ENCODE measurements around the gene TMUB1. TPM values are rescaled to one million over a fixed set of nuclear protein-coding genes. Genes with fewer than 3 reads are reported as not detected.

TMUB1 gene
- total RNA-seq, 2 donors from 2014 or later, result 25.7 to 35.2 TPM

- Histone ChIP-seq H3K27me3 (replicated peaks; ENCODE audit: insufficient read depth) (no peaks in the 10 kb centered on the region), H3K4me3 (no peak overlapping the region), H3K9me3 (no peaks in the 10 kb centered on the region), H3K27ac (no peak overlapping the region), H3K4me1 (ENCODE audit: control insufficient read depth in 1 of 2, low read depth in 2 of 2) (peaks cover 13 to 21% of the 10 kb centered on the region in 2 donors), H3K36me3 (peaks cover 54% of the 10 kb centered on the region)
- TF ChIP-seq, protein P1, sequence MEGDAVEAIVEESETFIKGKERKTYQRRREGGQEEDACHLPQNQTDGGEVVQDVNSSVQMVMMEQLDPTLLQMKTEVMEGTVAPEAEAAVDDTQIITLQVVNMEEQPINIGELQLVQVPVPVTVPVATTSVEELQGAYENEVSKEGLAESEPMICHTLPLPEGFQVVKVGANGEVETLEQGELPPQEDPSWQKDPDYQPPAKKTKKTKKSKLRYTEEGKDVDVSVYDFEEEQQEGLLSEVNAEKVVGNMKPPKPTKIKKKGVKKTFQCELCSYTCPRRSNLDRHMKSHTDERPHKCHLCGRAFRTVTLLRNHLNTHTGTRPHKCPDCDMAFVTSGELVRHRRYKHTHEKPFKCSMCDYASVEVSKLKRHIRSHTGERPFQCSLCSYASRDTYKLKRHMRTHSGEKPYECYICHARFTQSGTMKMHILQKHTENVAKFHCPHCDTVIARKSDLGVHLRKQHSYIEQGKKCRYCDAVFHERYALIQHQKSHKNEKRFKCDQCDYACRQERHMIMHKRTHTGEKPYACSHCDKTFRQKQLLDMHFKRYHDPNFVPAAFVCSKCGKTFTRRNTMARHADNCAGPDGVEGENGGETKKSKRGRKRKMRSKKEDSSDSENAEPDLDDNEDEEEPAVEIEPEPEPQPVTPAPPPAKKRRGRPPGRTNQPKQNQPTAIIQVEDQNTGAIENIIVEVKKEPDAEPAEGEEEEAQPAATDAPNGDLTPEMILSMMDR (IDR thresholded peaks at IDR 0.05), result no peak
- DNase-seq (ENCODE audit: low spot score) (no peak), ATAC-seq (ENCODE audit: insufficient number of reproducible peaks, low FRiP score, low read depth) (no peak)
Measured at GRCh38 chr7:151066273-151066974, 16.9 kb downstream of the TMUB1 start.

GRCh38 chr7:151065516-151065915 lies 17.8 kb downstream of the TMUB1 start:
- TF ChIP-seq, protein P1 (IDR thresholded peaks at IDR 0.05), result no peak
- ATAC-seq (ENCODE audit: insufficient number of reproducible peaks, low FRiP score, low read depth) (no peak), DNase-seq (ENCODE audit: low spot score) (no peak)
- Histone ChIP-seq H3K4me1 (ENCODE audit: control insufficient read depth in 1 of 2, low read depth in 2 of 2) (peaks cover 22 to 30% of the 10 kb centered on the region in 2 donors), H3K36me3 (peaks cover 46% of the 10 kb centered on the region), H3K27me3 (replicated peaks; ENCODE audit: insufficient read depth) (no peaks in the 10 kb centered on the region), H3K4me3 (no peak overlapping the region), H3K27ac (no peak overlapping the region), H3K9me3 (no peaks in the 10 kb centered on the region)

DNA sequence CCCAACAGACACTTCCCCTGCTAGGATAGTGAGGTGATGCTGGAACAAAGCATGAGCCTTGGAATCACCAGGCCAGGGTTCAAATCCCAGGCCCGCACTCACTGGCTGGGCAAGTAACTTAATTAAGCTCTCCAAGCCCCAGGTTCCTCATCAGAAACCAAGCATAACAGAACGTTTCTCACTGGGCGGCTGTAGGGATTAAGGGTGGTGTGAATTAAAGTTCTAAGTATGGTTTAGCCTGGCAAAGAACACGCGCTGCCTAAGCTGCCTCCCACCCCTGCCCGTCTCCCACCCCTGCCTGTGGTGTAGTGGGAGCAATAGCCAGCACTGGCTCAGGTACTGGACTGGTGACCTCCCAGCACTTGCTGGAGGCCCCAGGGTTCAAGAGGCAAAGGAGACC lies 18.3 kb downstream of the TMUB1 start:
- DNase-seq (ENCODE audit: low spot score) (no peak), ATAC-seq (ENCODE audit: insufficient number of reproducible peaks, low FRiP score, low read depth) (no peak)
- H3K27ac ChIP-seq, result no peak overlapping the region
- peaks cover 26 to 34% of the 10 kb centered on the region in 2 donors for H3K4me1 ChIP-seq (ENCODE audit: control insufficient read depth in 1 of 2, low read depth in 2 of 2)
- no peak overlapping the region for H3K4me3 ChIP-seq
- H3K36me3 ChIP-seq, result peaks cover 41% of the 10 kb centered on the region
- no peaks in the 10 kb centered on the region for H3K9me3 ChIP-seq
- TF ChIP-seq, protein P1 (IDR thresholded peaks at IDR 0.05), result no peak
- no peaks in the 10 kb centered on the region for H3K27me3 ChIP-seq (replicated peaks; ENCODE audit: insufficient read depth)

- Histone ChIP-seq H3K36me3 (peaks cover 38% of the 10 kb centered on the region), H3K4me3 (no peak overlapping the region)
Measured at GRCh38 chr7:151064454-151064853, 18.8 kb downstream of the TMUB1 start.

DNA sequence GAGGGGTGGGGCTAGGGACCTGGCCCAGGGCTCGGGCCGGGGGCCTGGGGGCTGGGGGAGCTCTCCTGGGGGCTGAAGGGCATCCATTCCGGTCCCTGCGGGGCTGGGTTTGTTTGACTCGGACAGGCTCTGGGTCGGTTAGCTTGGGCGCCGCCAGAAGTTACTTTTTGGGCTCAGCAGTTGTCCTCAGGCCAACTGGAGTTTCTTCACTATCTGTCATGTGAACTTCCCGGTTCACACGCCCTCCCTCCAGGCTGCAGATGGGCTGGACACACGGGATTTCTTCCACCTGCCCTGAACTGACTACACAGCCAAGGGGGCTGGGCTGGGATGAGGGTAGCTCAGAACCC lies 20.1 kb downstream of the TMUB1 start:
- H3K4me3 ChIP-seq, result peak overlapping the region; percentile 59
- no peaks in the 10 kb centered on the region for H3K9me3 ChIP-seq
- peaks cover 33 to 44% of the 10 kb centered on the region in 2 donors for H3K4me1 ChIP-seq (ENCODE audit: control insufficient read depth in 1 of 2, low read depth in 2 of 2)
- DNase-seq (ENCODE audit: low spot score), result no peak
- peak overlapping the region; percentile 53 to 67 for H3K27ac ChIP-seq
- peaks cover 33% of the 10 kb centered on the region for H3K36me3 ChIP-seq
- ATAC-seq (ENCODE audit: insufficient number of reproducible peaks, low FRiP score, low read depth), result no peak
- H3K27me3 ChIP-seq (replicated peaks; ENCODE audit: insufficient read depth), result no peaks in the 10 kb centered on the region
- TF ChIP-seq, protein P1 (IDR thresholded peaks at IDR 0.05), result no peak

More at GRCh38 chr7:151064454-151064853, 18.8 kb downstream of the TMUB1 start:
- peaks cover 26 to 34% of the 10 kb centered on the region in 2 donors for H3K4me1 ChIP-seq (ENCODE audit: control insufficient read depth in 1 of 2, low read depth in 2 of 2)
- ATAC-seq (ENCODE audit: insufficient number of reproducible peaks, low FRiP score, low read depth) (no peak), DNase-seq (ENCODE audit: low spot score) (no peak)
- no peaks in the 10 kb centered on the region for H3K27me3 ChIP-seq (replicated peaks; ENCODE audit: insufficient read depth)
- H3K9me3 ChIP-seq, result no peaks in the 10 kb centered on the region
- H3K27ac ChIP-seq, result no peak overlapping the region
- TF ChIP-seq, protein P1 (IDR thresholded peaks at IDR 0.05), result no peak

Measured in thoracic aorta (tissue), 2 donors.